SIG-M5 (cell line): ENCODE data around the gene ERCC3.
"Not testable (repeated sequence)": the region's sequence is repeated elsewhere in the genome, so short reads cannot be mapped to it uniquely, and the experiment has no call there.

Experiments used
- DNase-seq: peaks from one replicate; lab custom pipeline; 2025; lab: John Stamatoyannopoulos, UW

ERCC3 gene

DNA sequence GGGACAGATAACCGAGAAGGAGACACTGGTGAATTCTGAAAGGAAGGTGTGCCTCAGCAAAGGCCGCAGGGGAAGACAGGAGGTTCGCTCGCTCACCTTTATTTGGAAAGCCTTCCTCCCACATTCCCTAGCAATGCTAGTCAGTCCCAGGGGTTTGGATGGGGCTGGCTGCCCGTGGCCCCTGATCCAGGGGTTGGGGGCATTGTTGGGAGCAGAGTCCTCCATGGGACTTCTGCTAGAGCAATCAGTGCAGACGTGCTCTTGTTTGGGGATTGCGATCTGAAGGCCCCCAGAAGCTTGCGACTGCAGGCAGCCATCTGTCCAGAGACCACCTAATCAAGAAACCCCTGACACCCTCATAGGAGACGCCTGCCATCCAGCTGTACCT lies 67.8 kb downstream of the ERCC3 start:
- no peak for DNase-seq

DNA sequence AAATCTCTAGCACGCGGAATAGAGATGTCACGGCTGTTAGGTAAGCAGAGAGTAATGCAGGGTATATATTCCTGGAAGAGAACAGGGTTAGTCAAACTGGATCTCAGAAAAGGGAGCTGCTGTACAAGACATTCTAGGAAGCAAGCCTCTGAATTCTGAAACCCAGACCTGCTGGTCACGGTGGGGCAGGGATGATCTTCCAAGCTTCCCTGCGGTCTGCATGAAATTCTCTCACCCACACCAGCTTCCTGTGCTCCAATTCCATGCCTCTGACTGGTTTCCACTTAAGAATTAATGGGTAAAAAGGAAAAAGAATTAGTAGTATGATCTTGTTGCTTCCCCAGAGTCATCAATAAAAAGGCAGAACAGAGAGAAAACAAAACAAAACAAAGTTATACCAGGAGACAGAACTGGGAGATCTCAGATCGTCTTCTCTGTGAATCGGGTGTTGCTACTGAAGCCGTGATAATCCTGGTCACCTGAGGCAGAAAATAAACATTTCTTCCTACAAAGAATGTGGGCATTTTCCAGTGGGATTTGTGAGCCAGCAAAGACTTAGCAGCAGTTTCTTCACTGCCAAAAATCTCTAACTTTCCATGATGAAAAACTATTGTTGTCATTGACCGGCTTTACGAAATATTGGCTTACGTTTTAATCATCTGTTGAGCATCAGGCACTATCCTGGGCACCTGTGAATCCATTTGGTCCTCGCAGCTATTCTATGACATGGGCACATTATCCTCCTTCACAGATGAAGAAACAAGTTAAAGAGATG lies 68.6 kb downstream of the ERCC3 start:
- no peak for DNase-seq

DNA sequence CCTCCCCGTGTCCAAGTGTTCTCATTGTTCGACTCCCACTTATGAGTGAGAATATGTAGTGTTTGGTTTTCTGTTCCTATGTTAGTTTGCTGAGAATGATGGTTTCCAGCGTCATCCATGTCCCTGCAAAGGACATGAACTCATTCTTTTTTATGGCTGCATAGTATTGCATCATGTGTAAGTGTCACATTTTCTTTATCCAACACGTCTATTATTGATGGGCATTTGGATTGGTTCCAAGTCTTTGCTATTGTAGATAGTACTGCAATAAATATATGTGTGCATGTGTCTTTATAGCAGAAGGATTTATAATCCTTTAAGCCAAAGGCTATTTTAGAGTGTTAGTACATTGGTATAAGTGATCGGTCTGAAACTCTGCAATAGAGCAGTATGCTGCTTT lies 69.8 kb downstream of the ERCC3 start:
- not testable (repeated sequence) for DNase-seq

DNA sequence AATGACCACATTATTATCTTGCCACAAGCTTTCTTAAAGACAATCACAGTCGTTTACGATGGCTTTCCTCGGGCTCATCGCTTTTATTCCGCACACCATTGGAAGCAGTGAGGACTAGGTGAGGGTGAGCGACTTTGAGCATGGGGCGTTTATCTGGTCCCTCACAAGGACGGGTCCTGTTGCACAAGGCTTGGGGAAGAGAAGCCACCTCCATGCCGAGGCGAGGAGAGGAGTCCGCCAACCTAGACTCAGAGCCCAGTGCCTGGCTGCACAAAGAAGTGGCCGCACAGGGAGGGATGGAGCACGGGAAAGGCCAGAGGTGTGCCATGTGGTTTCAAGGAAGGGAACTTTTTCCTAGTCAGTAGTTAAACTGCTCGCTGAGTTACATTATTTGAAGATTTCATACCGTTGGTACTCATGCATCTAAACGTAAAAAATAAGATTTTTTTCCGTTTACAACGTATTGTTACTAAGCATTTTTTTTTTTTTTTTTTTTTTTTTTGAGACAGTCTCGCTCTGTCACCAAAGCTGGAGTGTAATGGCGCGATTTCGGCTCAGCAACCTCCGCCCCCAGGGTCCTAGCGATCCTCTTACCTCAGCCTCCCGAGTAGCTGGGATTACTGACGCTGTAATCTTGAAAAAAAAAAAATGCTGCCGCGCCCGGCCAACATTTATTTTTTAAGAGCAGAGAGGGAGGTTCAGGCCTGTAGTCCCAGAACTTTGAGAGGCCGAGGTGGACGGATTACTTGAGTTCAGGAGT lies 73.0 kb downstream of the ERCC3 start:
- DNase-seq = no peak

DNA sequence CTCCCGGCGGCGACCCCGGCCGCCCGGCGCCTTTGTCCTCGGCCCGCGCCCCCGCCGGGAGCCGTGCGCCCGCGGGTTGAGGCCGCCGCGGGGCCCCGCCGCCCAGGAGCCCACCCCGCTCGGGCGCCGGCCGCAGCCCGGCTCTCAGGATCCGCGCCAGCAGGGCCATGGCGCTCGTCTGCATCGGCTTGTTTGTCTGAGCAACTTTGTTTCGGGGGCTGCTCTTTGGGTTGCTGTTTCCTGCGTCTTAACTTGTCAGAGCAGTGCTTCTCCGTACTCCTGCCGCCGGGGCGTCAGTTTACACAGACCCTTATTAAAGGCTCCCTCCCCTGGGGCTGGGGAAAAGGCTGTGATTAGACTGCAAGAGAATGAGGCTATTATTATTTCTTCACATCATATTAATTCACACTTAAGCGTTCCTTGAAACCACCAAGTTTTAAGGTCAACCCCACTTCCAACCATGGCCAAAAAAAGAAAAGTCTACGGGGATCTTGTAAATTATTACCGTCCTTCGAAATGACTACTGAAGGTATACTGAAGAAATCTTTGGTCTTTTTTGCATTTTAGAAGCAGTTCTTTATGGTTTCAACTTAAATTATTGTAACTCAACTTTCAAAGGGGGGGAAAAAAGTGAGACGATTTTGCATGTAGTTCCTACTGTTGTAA lies 73.7 kb downstream of the ERCC3 start, which contains the start of gene CYP27C1:
CYP27C1 (minus strand) TSS at position 198 of the 666 bp plus-strand sequence; CDS start at position 169, 29 bp downstream.
- no peak for DNase-seq

DNA sequence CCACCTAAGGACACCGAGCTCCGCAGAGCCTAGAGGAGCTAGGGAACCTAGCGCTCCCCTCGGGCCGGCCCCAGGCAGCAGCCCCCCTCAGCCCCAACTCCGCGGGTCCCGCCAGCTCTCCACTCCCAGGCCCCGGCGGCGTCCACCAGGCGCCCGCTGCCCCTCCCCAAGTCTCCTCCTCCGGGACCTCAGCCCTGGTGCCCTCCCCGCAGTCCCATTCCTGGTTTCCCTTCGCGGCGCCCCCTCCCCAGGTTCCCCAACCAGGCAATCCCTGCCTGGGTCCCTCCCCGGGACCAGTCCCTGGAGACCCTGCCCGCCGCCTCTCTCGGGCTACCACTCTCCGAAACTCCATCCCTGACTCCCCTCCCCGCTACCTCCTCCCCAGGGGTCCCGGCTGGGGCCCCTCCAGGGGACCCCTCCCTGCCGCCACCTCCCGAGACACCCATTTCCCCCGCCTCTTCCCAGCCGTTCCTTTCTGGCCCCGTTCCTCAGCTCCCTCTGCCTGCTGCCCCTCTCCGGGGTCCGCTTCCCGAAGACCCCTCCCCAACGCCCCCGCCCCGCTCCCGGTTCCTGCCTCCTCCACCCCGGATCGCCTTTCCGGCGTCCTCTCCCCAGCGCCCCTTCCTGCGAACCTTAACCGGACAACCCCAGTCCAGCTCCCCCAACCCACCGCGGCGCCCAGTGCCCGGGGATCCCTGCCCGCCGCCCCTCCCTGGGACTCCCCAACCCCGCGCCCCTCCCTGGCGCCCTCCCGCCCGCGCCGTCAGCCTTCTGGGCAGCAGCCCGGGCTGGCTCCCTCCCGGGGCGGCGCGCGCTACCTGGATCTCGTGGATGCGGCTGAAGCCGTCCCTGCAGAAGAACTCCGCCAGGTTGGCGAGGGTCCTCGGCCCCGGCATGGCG lies 74.5 kb downstream of the ERCC3 start:
- no peak for DNase-seq

DNA sequence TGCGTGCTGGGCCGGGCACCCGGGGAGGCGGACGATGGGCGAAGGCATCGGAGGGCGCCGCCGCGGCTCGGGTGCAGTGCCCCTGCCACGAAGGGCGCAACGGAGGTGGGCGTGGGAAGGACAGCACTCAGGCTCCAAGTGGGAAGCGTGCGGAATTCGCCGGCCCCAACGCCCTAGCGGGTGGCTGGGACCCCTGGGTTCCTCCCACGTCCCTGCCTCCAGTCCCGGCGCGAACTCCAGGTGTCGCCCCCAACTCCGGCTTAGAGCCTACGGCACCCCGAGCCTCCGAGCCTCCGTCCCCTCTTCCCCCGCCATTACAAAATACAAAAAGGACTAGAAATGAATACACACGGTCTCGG lies 75.2 kb downstream of the ERCC3 start:
- DNase-seq = no peak

DNA sequence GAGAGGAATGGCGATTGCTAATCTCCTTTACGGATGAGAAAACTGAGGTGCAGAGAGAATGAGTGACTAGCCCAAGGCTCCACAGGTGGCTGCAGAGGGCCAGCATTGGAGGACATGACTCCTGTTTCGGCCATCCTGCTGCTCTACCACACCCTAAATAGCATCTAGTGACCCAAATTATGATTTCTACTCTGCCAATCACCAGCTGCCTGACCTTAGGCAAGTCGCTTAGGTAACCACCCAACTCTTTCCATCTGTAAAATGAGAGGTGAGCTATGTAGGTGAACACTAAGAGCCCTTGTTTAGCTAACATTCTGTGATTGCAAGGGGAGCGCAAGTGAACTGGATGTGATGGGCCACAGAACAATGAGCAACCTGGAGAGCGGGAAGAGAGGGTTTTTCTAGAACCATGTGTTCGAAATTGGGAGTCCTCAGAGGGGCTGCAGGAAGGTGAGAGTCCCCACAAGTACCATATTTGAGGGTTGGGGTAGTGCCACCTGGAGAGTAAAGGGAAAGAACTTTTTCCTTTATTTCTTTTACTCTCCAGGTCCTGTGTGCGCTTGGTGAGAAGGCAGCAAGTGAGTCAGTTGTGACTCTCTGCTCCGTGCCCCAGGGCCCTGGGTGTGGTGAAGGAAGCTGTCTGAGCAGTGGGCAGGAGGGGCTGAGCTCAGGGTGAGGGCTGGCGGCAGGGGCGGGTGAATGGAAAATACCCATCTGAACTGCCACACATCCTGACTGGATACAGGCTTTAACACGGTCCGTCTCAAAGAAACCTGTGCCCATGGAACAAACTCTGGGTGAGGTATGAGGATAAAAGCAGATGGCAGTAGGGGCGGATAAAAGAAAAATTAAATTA lies 76.2 kb downstream of the ERCC3 start:
- no peak for DNase-seq

DNA sequence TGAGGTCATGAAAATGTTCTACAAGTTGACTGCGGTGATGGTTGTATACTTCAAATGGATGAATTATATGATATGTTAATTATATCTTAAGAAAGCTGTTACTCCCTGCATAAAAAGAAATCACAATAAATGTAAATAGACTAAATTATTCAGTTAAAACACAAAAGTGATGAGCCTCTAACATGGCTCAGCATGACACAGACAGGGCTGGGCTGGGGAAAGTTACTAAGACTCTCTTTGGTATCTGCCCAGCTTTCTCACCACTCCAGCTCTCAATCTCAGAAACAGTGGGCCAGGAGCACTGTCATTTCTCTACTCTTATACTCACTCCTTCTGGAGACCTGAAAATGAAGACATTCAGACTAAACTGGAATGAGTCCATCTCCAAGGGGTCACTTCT lies 77.4 kb downstream of the ERCC3 start:
- no peak for DNase-seq

DNA sequence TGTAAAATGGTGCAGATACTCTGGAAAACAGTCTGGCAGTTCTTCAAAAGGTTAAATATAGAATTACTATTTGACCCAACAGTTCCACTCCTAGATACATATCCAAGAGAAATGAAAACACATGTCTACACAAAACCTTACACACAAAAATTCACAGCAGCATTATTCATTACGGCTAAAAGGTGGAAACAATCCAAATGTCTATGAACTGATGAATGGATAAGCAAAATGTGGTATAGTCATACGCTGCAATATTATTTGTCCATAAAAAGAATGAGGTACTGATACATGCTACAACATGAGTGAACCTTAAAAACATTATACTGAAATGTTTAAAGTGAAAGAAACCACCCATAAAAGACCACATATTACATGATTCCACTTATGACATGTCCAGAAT lies 77.8 kb downstream of the ERCC3 start:
- DNase-seq = no peak

DNA sequence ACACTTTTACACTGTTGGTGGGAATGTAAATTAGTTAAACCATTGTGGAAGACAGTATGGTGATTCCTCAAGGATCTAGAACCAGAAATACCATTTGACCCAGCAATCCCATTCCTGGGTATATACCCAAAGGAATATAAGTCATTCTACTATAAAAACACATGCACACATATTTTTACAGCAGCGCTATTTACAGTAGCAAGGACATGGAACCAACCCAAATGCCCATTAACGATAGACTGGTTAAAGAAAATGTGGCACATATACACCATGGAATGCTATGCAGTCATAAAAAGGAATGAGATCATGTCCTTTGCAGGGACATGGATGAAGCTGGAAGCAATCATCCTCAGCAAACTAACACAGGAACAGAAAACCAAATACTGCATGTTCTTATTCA lies 79.7 kb downstream of the ERCC3 start:
- DNase-seq = not testable (repeated sequence)

DNA sequence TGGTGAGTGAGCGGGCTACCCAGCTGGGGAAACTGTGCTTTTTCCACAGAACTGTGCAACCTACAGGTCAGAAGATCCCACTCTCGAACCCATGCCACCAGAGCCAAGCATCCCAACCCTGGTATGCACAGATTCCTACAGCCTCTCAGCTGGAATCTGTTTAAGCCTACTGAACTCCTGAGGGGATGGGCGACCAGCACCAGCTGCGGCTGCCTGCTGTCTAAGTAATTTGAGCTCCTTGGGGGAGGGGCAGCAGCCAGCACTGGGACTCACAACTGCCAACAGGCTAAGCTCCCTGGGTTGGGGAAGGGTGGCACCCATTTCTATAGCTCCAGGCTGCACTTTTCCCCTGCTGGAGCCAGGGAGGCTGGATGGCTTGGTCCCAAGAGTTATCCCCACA lies 85.6 kb downstream of the ERCC3 start:
- DNase-seq = no peak
